ENCODE data around the gene FZD1.

FZD1 gene

DNA sequence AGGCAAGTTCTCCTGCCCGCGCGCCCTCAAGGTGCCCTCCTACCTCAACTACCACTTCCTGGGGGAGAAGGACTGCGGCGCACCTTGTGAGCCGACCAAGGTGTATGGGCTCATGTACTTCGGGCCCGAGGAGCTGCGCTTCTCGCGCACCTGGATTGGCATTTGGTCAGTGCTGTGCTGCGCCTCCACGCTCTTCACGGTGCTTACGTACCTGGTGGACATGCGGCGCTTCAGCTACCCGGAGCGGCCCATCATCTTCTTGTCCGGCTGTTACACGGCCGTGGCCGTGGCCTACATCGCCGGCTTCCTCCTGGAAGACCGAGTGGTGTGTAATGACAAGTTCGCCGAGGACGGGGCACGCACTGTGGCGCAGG is 1.4 kb downstream of the FZD1 start:
- peak; percentile 34 for DNase-seq

DNA sequence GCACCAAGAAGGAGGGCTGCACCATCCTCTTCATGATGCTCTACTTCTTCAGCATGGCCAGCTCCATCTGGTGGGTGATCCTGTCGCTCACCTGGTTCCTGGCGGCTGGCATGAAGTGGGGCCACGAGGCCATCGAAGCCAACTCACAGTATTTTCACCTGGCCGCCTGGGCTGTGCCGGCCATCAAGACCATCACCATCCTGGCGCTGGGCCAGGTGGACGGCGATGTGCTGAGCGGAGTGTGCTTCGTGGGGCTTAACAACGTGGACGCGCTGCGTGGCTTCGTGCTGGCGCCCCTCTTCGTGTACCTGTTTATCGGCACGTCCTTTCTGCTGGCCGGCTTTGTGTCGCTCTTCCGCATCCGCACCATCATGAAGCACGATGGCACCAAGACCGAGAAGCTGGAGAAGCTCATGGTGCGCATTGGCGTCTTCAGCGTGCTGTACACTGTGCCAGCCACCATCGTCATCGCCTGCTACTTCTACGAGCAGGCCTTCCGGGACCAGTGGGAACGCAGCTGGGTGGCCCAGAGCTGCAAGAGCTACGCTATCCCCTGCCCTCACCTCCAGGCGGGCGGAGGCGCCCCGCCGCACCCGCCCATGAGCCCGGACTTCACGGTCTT is 1.9 kb downstream of the FZD1 start:
- peak; percentile 50 for DNase-seq

DNA sequence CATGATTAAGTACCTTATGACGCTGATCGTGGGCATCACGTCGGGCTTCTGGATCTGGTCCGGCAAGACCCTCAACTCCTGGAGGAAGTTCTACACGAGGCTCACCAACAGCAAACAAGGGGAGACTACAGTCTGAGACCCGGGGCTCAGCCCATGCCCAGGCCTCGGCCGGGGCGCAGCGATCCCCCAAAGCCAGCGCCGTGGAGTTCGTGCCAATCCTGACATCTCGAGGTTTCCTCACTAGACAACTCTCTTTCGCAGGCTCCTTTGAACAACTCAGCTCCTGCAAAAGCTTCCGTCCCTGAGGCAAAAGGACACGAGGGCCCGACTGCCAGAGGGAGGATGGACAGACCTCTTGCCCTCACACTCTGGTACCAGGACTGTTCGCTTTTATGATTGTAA is 2.5 kb downstream of the FZD1 start:
- no peak for DNase-seq

DNA sequence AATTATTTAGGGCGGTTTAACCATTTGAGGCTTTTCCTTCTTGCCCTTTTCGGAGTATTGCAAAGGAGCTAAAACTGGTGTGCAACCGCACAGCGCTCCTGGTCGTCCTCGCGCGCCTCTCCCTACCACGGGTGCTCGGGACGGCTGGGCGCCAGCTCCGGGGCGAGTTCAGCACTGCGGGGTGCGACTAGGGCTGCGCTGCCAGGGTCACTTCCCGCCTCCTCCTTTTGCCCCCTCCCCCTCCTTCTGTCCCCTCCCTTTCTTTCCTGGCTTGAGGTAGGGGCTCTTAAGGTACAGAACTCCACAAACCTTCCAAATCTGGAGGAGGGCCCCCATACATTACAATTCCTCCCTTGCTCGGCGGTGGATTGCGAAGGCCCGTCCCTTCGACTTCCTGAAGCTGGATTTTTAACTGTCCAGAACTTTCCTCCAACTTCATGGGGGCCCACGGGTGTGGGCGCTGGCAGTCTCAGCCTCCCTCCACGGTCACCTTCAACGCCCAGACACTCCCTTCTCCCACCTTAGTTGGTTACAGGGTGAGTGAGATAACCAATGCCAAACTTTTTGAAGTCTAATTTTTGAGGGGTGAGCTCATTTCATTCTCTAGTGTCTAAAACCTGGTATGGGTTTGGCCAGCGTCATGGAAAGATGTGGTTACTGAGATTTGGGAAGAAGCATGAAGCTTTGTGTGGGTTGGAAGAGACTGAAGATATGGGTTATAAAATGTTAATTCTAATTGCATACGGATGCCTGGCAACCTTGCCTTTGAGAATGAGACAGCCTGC is 3.1 kb downstream of the FZD1 start:
- no peak for DNase-seq

DNA sequence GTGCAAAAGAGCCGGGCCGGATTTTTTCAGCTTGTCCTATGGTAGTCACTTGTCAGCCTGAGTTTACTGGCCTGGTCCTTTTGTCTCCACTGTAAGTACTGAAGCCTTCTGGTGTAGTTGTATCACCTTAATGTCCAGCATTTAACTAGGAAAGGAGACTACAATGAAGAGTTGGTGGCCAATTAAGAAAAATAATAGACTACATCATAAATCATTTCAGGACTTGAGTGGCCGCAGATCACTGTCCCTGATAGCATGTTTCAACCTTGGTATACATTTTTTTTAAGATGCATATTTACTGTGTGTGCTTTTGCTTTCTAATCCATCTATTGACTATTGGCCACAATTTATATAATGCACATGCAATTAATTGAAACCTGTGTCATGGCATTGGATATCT is 6.1 kb downstream of the FZD1 start:
- no peak for DNase-seq

DNA sequence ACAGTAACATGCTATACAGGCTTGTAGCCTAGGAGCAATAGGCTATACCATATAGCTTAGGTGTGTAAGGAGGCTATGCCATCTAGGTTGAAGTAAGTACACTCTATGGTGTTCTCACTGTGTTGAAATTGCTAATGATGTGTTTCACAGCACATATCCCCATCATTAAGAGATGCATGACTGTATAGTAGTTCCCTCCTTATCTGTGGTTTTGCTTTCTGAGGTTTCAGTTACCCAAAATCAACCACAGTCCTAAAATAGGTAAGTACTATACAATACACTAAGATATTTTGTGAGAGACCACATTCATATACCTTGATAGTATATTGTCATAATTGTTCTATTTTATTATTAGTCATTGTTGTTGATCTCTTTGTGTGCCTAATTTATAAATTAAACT is 12.7 kb downstream of the FZD1 start:
- DNase-seq: no peak

DNA sequence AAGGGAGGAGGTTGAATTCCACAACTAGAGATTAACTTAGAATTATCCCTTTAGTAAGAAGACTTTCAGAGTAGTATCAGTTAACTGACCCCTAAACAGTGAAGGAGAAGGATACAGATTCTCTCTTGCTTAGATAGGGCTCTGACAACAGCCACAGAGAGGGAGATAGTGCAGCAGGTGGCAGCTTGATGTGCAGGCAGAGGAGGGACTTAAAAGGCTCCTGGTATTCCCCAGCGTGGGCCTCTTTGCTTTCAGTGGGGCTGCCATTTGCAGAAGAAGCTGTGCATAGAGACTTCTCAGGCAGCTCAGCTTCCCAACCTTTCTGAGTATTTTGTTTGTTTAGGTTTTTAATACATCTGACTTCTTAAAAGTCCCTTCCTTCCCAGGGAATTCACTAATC is 16.0 kb downstream of the FZD1 start:
- no peak for DNase-seq

- DNase-seq: no peak
Observed at GRCh38 chr7:91280604-91281003, 16.4 kb downstream of the FZD1 start.

- DNase-seq: no peak
Observed at GRCh38 chr7:91285696-91286355, 21.6 kb downstream of the FZD1 start.

DNA sequence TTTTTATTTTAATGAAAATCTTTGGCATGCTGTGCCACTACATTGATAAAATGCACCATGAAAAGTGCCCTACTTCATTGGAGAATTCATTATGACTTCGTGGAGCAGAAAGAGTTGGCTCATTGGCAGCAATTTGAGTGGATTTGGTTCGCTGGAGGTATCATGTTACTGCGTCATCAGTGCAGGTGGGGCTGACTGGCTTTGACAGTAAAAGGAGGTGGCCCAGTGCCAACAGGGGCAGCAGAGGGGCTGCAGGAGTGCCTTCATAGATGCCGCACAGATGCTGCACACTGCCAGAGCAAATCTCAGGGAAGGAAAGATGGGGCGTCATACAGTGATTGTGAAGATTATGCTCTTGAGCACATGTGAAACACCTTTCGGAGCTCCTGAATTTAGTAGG is 22.2 kb downstream of the FZD1 start:
- peak; percentile 91 for DNase-seq

DNA sequence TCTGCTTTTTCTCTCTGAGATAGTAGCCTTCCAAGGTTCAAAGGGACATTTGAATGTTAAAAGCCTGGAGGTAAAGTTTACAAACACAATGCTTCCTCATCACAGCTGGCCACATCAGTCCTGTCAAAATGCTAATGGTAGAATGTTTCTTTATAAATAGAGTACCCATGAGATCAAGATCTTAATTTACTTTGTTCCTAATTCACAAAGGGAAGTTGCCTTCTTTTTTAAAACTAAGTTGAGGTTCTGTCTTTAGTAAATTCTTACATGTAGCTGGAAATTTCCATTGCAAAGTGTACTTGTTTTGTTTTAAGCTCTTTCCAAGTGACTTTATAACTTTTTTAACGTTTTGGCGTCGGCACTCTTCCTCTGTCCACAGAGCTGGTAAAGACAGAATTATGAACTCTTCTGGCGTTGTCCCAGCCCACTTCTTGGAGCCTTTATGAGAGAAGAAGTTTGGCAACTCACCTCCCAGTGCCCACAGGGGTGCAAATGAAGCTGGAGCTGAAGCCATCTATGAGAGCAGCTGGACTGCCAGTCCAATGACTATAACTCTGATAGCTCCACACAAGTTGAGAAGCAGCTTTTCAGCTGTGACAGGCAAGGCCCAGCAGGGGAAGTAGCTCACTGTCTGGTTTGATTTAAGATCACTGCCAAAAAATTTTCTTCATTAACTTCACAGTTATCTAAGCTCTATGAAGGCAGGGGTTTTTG is 23.3 kb downstream of the FZD1 start:
- no peak for DNase-seq

GRCh38 chr7:91288208-91288824 is 24.1 kb downstream of the FZD1 start:
- DNase-seq: no peak

- DNase-seq: no peak
Observed at GRCh38 chr7:91289633-91290254, 25.5 kb downstream of the FZD1 start.

GRCh38 chr7:91291302-91291701 is 27.1 kb downstream of the FZD1 start:
- no peak for DNase-seq

DNA sequence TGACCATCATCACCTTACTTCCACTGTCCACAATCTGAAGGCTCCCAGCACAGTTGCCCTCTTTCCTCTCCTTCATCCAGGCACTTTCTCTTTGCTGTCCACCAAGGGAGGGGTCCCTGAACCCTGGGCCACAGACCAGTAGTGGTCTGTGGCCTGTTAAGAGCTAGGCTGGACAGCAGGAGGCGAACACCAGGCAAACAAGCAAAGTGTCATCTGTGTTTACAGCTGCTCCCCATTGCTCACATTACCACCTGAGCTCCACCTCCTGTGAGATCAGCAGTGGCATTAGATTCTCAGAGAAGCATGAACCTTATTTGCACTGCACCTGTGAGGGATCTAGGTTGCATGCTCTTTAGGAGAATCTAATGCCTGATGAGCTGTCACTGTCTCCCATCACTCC is 27.7 kb downstream of the FZD1 start:
- DNase-seq: no peak

- DNase-seq: no peak
Observed at GRCh38 chr7:91292506-91292905, 28.3 kb downstream of the FZD1 start.

GRCh38 chr7:91293136-91293535 is 28.9 kb downstream of the FZD1 start:
- DNase-seq: peak; percentile 62

- no peak for DNase-seq
Observed at GRCh38 chr7:91293840-91294239, 29.6 kb downstream of the FZD1 start.

- no peak for DNase-seq
Observed at GRCh38 chr7:91294639-91295220, 30.5 kb downstream of the FZD1 start.

- DNase-seq: no peak
Observed at GRCh38 chr7:91295576-91295975, 31.3 kb downstream of the FZD1 start.

DNA sequence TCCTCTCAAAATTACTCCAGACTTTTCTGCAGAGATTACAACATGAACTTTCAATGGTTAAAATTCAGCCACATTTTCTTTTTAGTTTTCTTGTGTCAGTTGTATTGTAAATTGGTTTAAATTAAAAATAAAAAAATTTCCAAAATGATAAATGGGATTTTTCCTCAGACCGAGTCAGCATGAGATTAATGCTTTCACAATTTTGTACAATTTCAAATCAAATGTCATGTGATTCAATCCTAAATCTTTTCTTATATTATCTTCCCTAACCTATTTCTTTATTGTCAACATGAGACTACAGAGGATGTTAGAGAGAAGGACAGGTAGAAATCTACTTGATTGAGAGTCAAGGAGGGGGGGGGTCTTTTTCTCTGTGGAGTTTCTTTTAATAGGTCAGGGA is 33.7 kb downstream of the FZD1 start:
- DNase-seq: no peak
